Loucy (cell line): ENCODE data around the gene CTSC.

Experiments used
- CTCF ChIP-seq: fragments of 200-600 bp; sonication (generic); conservative IDR thresholded peaks from 2 replicates; pipeline ENCODE4 v1.5.1; 2014; ENCODE audit warnings: mild to moderate bottlenecking, antibody characterized with exemption, low read length
- EZH2phosphoT487 ChIP-seq: fragments of 200-600 bp; IDR thresholded peaks from 2 replicates; pipeline ENCODE4 v1.6.1; 2018; ENCODE audit warnings: antibody characterized with exemption, mild to moderate bottlenecking, moderate library complexity, borderline replicate concordance

GRCh38 chr11:88353386-88353785 is 15.8 kb upstream of the CTSC start:
- TF ChIP-seq CTCF (no peak), EZH2phosphoT487 (no peak)
